ENCODE data around the gene TMEM223. TPM values are rescaled to one million over a fixed set of nuclear protein-coding genes. Genes with fewer than 3 reads are reported as not detected.

TMEM223 gene
- total RNA-seq, 1 experiment from 2014 or later = 22.6 TPM

DNA sequence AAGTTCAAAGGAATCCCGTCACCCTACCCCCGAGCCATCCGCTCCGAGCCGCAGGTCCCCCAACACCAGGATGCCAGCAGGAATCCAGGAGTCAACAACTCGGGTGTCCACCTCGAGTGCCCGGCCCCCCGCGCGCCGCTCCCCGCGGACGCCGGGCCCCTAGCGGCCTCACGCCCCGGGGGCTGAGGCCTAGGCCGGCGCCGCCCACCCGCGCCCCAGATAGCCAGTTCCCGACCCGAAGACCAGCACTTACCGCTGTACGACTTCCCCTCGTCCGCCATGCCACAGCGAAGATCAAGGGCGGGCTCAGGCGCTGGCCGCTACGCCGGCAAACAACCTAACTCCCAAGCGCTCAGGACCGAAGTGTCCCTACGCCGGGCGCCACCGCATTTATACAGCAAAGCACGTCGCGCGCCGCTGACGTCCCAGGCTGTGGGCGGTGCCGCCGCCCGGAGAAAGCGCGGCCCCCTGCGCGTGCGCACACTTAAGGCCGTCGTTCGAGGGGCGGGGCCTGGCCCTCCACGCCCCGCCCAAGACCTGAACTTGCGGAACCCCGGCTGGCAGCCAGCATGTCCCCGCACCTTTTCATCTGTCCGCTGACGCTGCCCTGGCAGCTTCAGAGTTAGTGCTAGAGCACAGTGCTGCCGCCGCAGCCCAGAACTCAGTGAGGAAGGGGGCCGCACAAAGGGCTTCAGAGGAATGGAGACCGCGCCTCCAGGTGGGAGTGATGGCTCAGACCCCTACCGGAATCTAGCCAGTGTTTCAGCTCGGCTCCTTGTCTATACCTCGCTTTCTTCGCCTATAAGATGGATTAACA, 13.5 kb upstream of the TMEM223 start, which contains the start of gene NXF1:
TSS of gene NXF1 (minus strand) at position 365 of the 817 bp plus-strand sequence. CDS start at position 281, 84 bp downstream.
- peak within 1 kb of the TSS; percentile 74 for H2AFZ ChIP-seq
- H3K4me3 ChIP-seq = peak within 1 kb of the TSS; percentile 94
- H3F3A ChIP-seq (ENCODE audit: insufficient read depth, low read depth) = peaks cover 26% of the 10 kb centered on the region; the same call in 1 of the 2 replicates
- CTCF ChIA-PET = interaction anchor here (0.6 kb wide), 1 partner anchor 1402 kb away, joined by 3 read pairs; the partner anchor contains the start of gene FERMT3
- TF ChIP-seq EZH2 (IDR thresholded peaks at IDR 0.05; ENCODE audit: low read depth) = no peak
- TF ChIP-seq, protein P1, sequence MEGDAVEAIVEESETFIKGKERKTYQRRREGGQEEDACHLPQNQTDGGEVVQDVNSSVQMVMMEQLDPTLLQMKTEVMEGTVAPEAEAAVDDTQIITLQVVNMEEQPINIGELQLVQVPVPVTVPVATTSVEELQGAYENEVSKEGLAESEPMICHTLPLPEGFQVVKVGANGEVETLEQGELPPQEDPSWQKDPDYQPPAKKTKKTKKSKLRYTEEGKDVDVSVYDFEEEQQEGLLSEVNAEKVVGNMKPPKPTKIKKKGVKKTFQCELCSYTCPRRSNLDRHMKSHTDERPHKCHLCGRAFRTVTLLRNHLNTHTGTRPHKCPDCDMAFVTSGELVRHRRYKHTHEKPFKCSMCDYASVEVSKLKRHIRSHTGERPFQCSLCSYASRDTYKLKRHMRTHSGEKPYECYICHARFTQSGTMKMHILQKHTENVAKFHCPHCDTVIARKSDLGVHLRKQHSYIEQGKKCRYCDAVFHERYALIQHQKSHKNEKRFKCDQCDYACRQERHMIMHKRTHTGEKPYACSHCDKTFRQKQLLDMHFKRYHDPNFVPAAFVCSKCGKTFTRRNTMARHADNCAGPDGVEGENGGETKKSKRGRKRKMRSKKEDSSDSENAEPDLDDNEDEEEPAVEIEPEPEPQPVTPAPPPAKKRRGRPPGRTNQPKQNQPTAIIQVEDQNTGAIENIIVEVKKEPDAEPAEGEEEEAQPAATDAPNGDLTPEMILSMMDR (conservative IDR thresholded peaks at IDR 0.05) = no peak
- BruUV-seq (replicated peaks) = no TSS peak
- POLR2A ChIA-PET (ENCODE audit: unreplicated experiment) = interaction anchor here (0.5 to 1.4 kb wide), 3 partner anchors 26 to 82 kb away, joined by 3 to 20 read pairs (median 4); partner anchors contain the start of gene STX5
- intact Hi-C loops (cut with micrococcal nuclease; ENCODE audit: unreplicated experiment) = loop anchor here (1.0 to 2.0 kb wide), 2 partner anchors 18 to 27 kb away; partner anchors contain the start of genes STX5, TEX54 and TMEM179B
- peak within 1 kb of the TSS; percentile 91 for H3K4me2 ChIP-seq
- H4K20me1 ChIP-seq (ENCODE audit: insufficient read depth) = no peaks in the 10 kb centered on the region; the same call in 1 of the 2 replicates
- peaks cover 32% of the 10 kb centered on the region for H3K79me2 ChIP-seq (ENCODE audit: low read depth)
- DNase-seq = peak; percentile 87 to 98
- H3K9me3 ChIP-seq (ENCODE audit: insufficient read depth, low read depth) = no peaks in the 10 kb centered on the region
- H3K36me3 ChIP-seq (ENCODE audit: low read depth) = peaks cover 27% of the 10 kb centered on the region
- H3K4me1 ChIP-seq (replicated peaks; ENCODE audit: insufficient read depth) = peaks cover 20% of the 10 kb centered on the region
- no peaks in the 10 kb centered on the region for H3K9me2 ChIP-seq (ENCODE audit: insufficient read depth)
- H3K27me3 ChIP-seq (ENCODE audit: insufficient read depth, low read depth) = no peaks in the 10 kb centered on the region
- H3K27ac ChIP-seq = peak within 1 kb of the TSS; percentile 16

DNA sequence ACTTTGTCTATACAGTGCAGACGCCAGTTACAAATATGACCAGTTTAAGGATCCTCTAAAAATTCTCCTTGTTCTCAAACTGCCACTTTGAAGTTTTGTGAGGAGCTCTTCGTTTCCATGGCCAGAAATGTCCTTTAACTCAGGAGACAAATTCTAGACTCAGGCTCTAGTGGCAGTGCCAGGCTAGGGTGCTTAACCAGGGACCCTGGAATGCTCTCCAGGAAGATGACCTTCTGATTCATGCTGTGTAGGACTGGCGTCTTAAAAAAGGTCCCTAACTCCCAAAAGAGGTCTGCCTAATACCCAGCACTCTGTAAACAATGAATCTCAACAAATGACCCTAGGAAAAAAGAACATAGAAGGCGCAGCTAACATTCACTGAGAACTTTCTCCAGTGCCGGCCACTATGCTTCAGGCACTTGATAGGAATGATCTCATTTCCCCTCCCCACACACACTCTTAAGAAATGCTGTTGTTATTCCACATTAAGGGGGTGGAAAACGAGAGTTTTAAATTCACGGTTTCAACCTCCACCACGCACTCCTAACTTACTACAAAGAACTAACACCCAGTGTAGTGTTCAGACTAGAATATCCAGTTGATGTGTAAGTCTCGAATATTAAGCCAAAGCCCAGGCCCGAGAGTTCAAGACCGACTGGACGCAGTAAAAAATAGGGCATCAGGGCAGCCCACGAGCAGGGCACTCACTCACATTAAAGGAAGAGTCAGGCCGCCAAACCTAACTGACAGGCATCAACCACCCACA, 12.7 kb upstream of the TMEM223 start:
- H3K27ac ChIP-seq = peak overlapping the region; percentile 16
- H3K4me3 ChIP-seq = peak overlapping the region; percentile 94
- H4K20me1 ChIP-seq (ENCODE audit: insufficient read depth) = no peaks in the 10 kb centered on the region; the same call in 1 of the 2 replicates
- H3F3A ChIP-seq (ENCODE audit: insufficient read depth, low read depth) = peaks cover 26% of the 10 kb centered on the region; the same call in 1 of the 2 replicates
- POLR2A ChIA-PET (ENCODE audit: unreplicated experiment) = interaction anchor here (0.6 kb wide), 1 partner anchor 37 kb away, joined by 5 read pairs; no protein-coding TSS in a partner anchor
- CTCF ChIA-PET = no interaction called here
- peak overlapping the region; percentile 91 for H3K4me2 ChIP-seq
- H3K36me3 ChIP-seq (ENCODE audit: low read depth) = peaks cover 33% of the 10 kb centered on the region
- DNase-seq = peak in 1 of 2 experiments; percentile 46
- intact Hi-C loops (cut with micrococcal nuclease; ENCODE audit: unreplicated experiment) = loop anchor here (1.0 to 2.0 kb wide), 2 partner anchors 18 to 28 kb away; partner anchors contain the start of genes STX5, TEX54 and TMEM179B
- TF ChIP-seq, protein P1 (conservative IDR thresholded peaks at IDR 0.05) = no peak
- TF ChIP-seq EZH2 (IDR thresholded peaks at IDR 0.05; ENCODE audit: low read depth) = no peak
- peak overlapping the region; percentile 74 for H2AFZ ChIP-seq
- H3K79me2 ChIP-seq (ENCODE audit: low read depth) = peaks cover 32% of the 10 kb centered on the region
- H3K9me3 ChIP-seq (ENCODE audit: insufficient read depth, low read depth) = no peaks in the 10 kb centered on the region
- no peaks in the 10 kb centered on the region for H3K27me3 ChIP-seq (ENCODE audit: insufficient read depth, low read depth)
- BruUV-seq (replicated peaks) = TSS peak; percentile 52
- H3K4me1 ChIP-seq (replicated peaks; ENCODE audit: insufficient read depth) = peaks cover 20% of the 10 kb centered on the region
- H3K9me2 ChIP-seq (ENCODE audit: insufficient read depth) = no peaks in the 10 kb centered on the region

DNA sequence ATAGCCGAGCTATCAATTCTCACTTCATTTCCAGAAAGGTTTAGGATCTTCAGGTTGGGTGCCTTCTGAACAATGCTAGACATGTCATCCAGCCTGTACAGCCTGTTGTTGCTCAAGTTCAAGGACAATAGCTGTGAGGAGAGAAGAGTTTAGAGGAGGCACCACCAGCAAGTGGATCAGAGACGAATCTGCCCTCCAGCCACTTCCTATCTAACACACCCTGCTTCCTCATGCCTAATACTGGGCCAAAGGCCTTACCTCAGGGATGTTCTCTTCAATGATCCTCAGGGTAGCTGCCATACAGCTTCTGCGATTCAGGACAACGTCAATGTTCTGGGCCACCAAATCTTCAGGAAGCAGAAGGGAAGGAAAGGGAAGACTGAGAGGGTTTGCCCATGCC, 9.3 kb upstream of the TMEM223 start:
- POLR2A ChIA-PET (ENCODE audit: unreplicated experiment) = no interaction called here
- CTCF ChIA-PET = no interaction called here
- TF ChIP-seq, protein P1 (conservative IDR thresholded peaks at IDR 0.05) = no peak
- no peak for TF ChIP-seq EZH2 (IDR thresholded peaks at IDR 0.05; ENCODE audit: low read depth)
- no peaks in the 10 kb centered on the region for H3K9me3 ChIP-seq (ENCODE audit: insufficient read depth, low read depth)
- intact Hi-C loops (cut with micrococcal nuclease; ENCODE audit: unreplicated experiment) = no loop called here
- no peaks in the 10 kb centered on the region for H3K27me3 ChIP-seq (ENCODE audit: insufficient read depth, low read depth)
- BruUV-seq (replicated peaks) = no TSS peak
- peaks cover 32% of the 10 kb centered on the region for H3K79me2 ChIP-seq (ENCODE audit: low read depth)
- no peak overlapping the region for H2AFZ ChIP-seq
- H3F3A ChIP-seq (ENCODE audit: insufficient read depth, low read depth) = peaks cover 6% of the 10 kb centered on the region; the same call in 1 of the 2 replicates
- no peak overlapping the region for H3K4me2 ChIP-seq
- no peak overlapping the region for H3K4me3 ChIP-seq
- H4K20me1 ChIP-seq (ENCODE audit: insufficient read depth) = no peaks in the 10 kb centered on the region; the same call in 1 of the 2 replicates
- H3K27ac ChIP-seq = no peak overlapping the region
- H3K9me2 ChIP-seq (ENCODE audit: insufficient read depth) = no peaks in the 10 kb centered on the region
- DNase-seq = peak in 1 of 2 experiments; percentile 31
- H3K4me1 ChIP-seq (replicated peaks; ENCODE audit: insufficient read depth) = peaks cover 14% of the 10 kb centered on the region
- H3K36me3 ChIP-seq (ENCODE audit: low read depth) = peaks cover 45% of the 10 kb centered on the region
